Stimulated activated CD4-positive, alpha-beta T cell treated with anti-CD3 and anti-CD28 coated beads, Interleukin-15, amount 100 ng/mL, for 1 hour (primary cell): Measurements from ENCODE around the gene FCHSD2.

Experiments
- DNase-seq, 2 donors: peaks; one replicate each; pipeline ENCODE4 v3.0.0-alpha.2; 2020; ENCODE audit warnings: low read depth in 1 of 2, low spot score in 1 of 2

The FCHSD2 gene

DNA sequence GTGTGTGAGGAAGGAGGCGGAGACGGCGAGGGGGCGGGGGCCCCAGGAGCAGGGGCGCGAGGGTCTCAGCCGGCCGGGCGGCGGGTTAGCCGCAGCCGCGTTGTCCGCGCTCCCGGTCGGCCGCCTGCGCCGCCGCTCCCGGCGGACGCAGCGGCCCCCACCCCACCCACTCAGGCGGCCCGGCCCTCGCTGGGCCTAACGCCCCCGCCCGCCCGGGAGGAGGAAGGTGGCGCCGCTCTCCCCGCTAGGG is at the start of gene FCHSD2:
TSS of gene FCHSD2 (minus strand) at position 191 of the 250 bp plus-strand sequence. CDS start 441 bp downstream, outside the sequence.
- no peak for DNase-seq

- DNase-seq = no peak
These were observed 49.0 kb upstream of the FCHSD2 start for GRCh38 chr11:73191151-73191550.

DNA sequence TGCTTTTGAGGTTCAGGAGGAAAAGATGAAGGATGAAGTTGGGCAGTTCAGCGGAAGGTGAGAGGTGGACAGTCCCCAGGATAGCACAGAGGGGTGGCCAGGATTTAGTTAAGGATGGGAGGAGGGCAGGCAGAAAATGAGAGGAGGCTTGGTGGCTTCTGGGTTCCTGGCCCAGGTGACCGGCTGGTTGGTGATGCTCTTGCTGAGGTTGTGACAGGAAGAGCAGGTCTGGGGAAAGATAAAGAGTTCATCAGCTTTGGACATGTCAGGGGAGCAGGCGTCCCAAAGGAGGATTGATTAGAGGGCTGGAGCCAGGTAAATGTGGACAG is 48.4 kb upstream of the FCHSD2 start:
- no peak for DNase-seq

GRCh38 chr11:73189723-73190556 is 47.8 kb upstream of the FCHSD2 start:
- no peak for DNase-seq

GRCh38 chr11:73189315-73189714 is 47.2 kb upstream of the FCHSD2 start:
- DNase-seq = no peak

GRCh38 chr11:73188301-73188700 is 46.2 kb upstream of the FCHSD2 start:
- no peak for DNase-seq

- DNase-seq = no peak
These were observed 45.7 kb upstream of the FCHSD2 start for GRCh38 chr11:73187854-73188253.

GRCh38 chr11:73186886-73187285 is 44.8 kb upstream of the FCHSD2 start:
- DNase-seq = no peak

GRCh38 chr11:73186294-73186850 is 44.3 kb upstream of the FCHSD2 start:
- no peak for DNase-seq

DNA sequence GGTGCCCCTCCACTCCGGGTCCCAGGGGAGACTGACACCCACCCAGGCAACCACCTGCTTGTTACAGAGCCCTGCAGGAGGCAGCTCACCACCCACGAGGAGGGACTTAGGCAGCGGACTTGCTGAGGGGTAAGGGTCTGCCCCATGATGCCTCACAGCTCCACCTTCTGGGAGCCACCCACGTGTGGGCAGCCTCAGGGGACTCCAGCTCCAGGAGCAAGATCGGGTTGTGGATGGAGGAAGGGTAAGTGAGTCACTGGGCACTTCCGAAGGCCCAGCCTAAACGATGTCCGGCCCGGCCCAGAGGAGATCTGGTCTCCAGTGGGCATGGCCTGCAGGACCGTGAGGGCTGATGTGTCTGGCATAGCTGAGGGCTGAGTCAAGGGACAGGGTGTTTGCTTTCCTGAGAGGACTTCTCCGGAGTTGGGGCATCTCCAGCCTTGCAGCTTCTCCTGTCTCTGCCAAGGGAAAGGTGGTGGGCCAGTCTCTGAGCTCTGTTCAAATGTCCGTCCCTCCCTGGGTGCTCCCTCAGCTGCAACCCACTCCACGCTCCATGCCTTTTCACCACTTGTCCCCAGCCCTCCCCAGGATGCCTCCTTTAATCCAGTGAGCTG is 43.7 kb upstream of the FCHSD2 start:
- DNase-seq = no peak

GRCh38 chr11:73184953-73185671 is 43.0 kb upstream of the FCHSD2 start:
- peak in 1 of 2 donors; percentile 30 for DNase-seq

DNA sequence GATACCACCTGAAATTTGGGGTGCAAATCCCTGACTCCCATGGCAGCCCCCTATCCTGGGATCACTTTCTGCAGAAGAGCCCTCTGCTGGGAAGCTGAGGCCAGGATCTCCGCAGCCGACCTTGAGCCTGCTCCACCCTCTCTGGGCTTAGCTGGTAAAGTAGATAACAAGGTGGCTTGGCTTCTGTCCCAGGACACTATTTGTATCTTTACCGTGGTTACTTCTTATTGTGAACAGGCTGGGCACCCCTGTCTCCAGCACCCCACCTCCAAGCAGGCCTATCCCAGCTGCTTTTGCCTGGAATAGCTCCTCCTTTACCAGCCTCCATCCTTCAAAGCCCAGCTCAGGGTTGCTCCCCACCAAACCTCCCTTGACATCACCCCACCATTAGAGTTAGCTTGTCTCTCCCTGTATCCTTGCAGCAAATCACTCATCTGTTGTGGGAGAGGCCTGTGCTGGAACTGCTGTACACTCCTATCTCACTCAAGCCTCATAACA is 40.8 kb upstream of the FCHSD2 start:
- DNase-seq = no peak

- DNase-seq = no peak
These were observed 36.6 kb upstream of the FCHSD2 start for GRCh38 chr11:73178681-73179080.

- peak; percentile 54 to 65 for DNase-seq
These were observed 35.8 kb upstream of the FCHSD2 start for GRCh38 chr11:73177778-73178539.

- no peak for DNase-seq
These were observed 35.3 kb upstream of the FCHSD2 start for GRCh38 chr11:73177380-73177777.

DNA sequence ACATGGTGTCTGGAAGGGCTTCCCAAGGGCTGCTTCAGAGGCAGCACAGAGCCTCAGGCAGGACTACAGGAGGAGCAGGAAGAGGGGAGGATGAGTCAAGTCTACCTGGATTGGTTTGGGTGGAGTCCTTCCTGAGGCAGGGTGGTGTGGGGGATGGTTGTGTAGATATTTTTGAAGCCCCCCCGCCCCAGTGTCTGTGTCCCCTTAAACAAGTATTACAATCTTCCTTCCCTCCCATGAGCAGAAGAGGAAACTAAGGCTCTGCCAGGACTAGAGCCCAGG is 34.7 kb upstream of the FCHSD2 start:
- no peak for DNase-seq

DNA sequence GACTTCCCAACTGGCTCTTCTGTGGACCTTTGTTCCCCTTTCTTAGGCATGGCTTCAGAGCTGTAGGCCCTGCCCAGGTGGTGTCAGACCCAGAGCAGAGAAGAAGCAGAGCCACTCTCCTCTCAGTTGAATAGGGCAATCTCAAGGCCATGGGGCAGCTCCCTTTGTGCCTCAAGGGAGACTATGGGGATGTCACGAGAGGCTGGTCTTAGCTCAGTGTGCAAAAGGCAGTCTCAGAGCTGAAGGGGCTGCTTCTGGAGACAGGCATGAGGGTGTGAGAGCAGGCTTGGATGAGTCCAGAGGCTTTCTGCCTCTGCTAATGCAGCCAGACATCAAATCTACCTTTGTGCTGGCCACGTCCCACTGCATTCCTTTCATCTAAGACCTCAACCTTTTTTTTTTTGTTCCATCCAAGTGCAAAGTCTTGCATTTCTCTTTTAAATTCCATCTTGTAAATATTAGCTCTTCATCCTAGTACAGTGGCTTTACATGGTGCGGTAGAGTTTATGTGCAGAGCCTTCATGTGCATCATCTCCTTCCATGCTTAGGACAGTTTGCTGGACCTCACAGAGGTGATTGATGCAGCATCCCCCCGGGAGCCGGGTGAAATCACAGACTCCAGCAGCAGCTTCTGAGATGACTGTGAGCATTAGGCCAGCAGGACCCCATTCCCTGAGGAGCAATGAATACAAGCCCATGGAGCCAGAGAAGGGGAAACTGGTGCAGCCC is 34.2 kb upstream of the FCHSD2 start:
- DNase-seq = no peak

GRCh38 chr11:73175551-73176144 is 33.5 kb upstream of the FCHSD2 start:
- DNase-seq = no peak

DNA sequence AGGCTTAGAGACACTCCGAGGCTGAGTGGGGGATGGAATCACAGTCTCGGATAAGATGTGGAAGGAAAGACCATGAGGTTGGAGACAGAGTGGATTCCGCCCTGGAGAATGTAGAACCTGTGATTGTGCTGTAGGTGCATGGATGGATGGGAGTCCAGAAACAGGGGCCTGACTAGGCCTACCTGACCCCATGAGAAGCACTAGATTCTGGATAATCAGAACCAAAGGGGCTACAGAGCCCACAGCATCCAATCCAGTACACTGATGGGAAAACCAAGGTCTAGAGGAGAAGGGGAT is 32.3 kb upstream of the FCHSD2 start:
- DNase-seq = no peak

- DNase-seq = no peak
These were observed 31.8 kb upstream of the FCHSD2 start for GRCh38 chr11:73173755-73174494.
